ENCODE results near the gene PITPNM3. TPM values are rescaled to one million over a fixed set of nuclear protein-coding genes. Genes with fewer than 3 reads are reported as not detected.

PITPNM3 gene
- total and polyA plus RNA-seq, 2 donors (not counting 1 experiment from before 2014, with no cell fraction given), result 0.99 to 1.1 TPM

- no peak overlapping the region for H3K4me2 ChIP-seq (ENCODE audit: extremely low read depth, insufficient read depth, low read length)
- DNase-seq (ENCODE audit: low read depth in 2 of 2), result no peak
- H3K4me1 ChIP-seq (ENCODE audit: control insufficient read depth, extremely low read depth, insufficient read depth, low read length), result no peaks in the 10 kb centered on the region
- H3K27me3 ChIP-seq (ENCODE audit: control insufficient read depth, insufficient read depth, low read length), result no peaks in the 10 kb centered on the region
- H4K20me1 ChIP-seq (ENCODE audit: control insufficient read depth, extremely low read depth, insufficient read depth, low read length), result no peaks in the 10 kb centered on the region
- H3K79me2 ChIP-seq (ENCODE audit: control insufficient read depth, insufficient read depth, low read length), result no peaks in the 10 kb centered on the region
- H3K9ac ChIP-seq (ENCODE audit: insufficient read depth, low read length), result no peak overlapping the region
- H3K9me3 ChIP-seq (ENCODE audit: control insufficient read depth, insufficient read depth, low read depth, low read length), result no peaks in the 10 kb centered on the region
- TF ChIP-seq EZH2 (IDR thresholded peaks at IDR 0.05; ENCODE audit: low read length, missing control alignments), result no peak
- no peak for TF ChIP-seq CTCF (conservative IDR thresholded peaks at IDR 0.05 in 1 of 2, IDR thresholded peaks at IDR 0.05 in 1 of 2; ENCODE audit: low read depth in 1 of 2, low read length in 2 of 2)
- no peak overlapping the region for H2AFZ ChIP-seq (ENCODE audit: low read length)
- no peaks in the 10 kb centered on the region for H3K36me3 ChIP-seq (ENCODE audit: control insufficient read depth, insufficient read depth, low read length)
- H3K4me3 ChIP-seq (replicated peaks in 1 of 4; ENCODE audit: control extremely low read depth in 1 of 4, insufficient read depth in 1 of 4, low read depth in 3 of 4, low read length in 4 of 4), result no peak overlapping the region
- no peak overlapping the region for H3K27ac ChIP-seq (ENCODE audit: insufficient read depth, low read length)
These were observed 92.5 kb downstream of the PITPNM3 start for GRCh38 chr17:6463616-6464445.

DNA sequence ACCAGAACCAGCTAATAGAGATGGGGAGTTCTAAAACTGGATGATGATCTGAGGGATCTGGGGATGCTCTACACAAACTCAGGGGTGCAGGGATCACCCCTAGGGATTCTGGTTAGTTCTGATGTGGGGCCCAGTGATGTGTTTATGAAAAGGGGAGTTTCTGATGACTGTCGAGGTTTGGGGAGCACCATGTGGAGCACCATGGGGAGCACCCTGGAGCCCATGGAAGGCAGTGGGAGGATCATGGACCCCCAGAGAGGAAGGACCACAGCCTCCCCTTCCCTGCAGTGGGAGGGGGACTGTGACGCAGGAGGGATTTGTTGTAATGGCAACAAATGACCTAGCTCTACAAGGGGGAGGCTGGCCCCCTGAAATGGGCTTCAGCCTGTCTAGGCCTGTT, 93.7 kb downstream of the PITPNM3 start:
- Histone ChIP-seq H3K9ac (ENCODE audit: insufficient read depth, low read length) (no peak overlapping the region), H3K27me3 (ENCODE audit: control insufficient read depth, insufficient read depth, low read length) (no peaks in the 10 kb centered on the region), H3K4me1 (ENCODE audit: control insufficient read depth, extremely low read depth, insufficient read depth, low read length) (no peaks in the 10 kb centered on the region), H3K4me3 (replicated peaks in 1 of 4; ENCODE audit: control extremely low read depth in 1 of 4, insufficient read depth in 1 of 4, low read depth in 3 of 4, low read length in 4 of 4) (no peak overlapping the region), H3K36me3 (ENCODE audit: control insufficient read depth, insufficient read depth, low read length) (no peaks in the 10 kb centered on the region), H3K4me2 (ENCODE audit: extremely low read depth, insufficient read depth, low read length) (no peak overlapping the region), H3K9me3 (ENCODE audit: control insufficient read depth, insufficient read depth, low read depth, low read length) (no peaks in the 10 kb centered on the region), H3K27ac (ENCODE audit: insufficient read depth, low read length) (no peak overlapping the region), H4K20me1 (ENCODE audit: control insufficient read depth, extremely low read depth, insufficient read depth, low read length) (no peaks in the 10 kb centered on the region), H2AFZ (ENCODE audit: low read length) (no peak overlapping the region), H3K79me2 (ENCODE audit: control insufficient read depth, insufficient read depth, low read length) (no peaks in the 10 kb centered on the region)
- DNase-seq (ENCODE audit: low read depth in 2 of 2), result no peak
- TF ChIP-seq CTCF (conservative IDR thresholded peaks at IDR 0.05 in 1 of 2, IDR thresholded peaks at IDR 0.05 in 1 of 2; ENCODE audit: low read depth in 1 of 2, low read length in 2 of 2), result no peak
- TF ChIP-seq EZH2 (IDR thresholded peaks at IDR 0.05; ENCODE audit: low read length, missing control alignments), result no peak

DNA sequence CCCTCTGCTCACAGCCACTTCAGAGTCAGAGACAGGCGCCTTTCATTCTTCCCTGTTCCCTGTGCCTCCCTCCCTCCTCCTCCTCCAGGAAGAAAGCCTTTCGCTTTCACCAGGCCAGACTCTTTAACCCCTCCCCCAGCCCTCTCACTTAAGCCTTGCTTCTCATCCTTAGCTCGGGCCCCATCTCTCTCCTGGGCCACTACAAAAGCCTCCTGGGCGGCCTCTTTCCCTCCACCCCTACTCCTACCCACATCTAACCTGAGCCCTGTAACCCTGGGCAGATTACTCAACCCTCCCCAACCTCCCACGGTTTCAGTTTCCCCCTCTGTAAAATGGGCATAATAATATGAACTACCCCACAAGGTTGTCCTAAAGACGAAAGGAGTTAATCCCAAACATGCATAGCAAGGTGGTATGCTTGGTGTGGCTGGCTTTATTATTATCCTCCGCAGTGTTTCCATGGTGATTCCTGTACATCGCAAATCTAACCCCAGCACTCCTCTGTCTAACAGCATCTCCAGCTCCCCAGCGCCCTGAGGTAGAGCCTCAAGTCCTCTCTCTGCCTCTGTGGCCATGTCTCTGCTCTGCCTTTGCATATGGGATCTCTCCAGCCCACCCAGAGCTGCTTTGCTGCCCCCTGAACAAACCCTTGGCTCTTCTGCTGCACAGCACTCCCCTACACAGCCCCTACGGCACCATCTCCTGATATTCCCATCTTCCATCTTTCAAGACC, 94.4 kb downstream of the PITPNM3 start:
- no peak for DNase-seq (ENCODE audit: low read depth in 2 of 2)
- Histone ChIP-seq H3K4me2 (ENCODE audit: extremely low read depth, insufficient read depth, low read length) (no peak overlapping the region), H3K79me2 (ENCODE audit: control insufficient read depth, insufficient read depth, low read length) (no peaks in the 10 kb centered on the region), H3K27ac (ENCODE audit: insufficient read depth, low read length) (no peak overlapping the region), H2AFZ (ENCODE audit: low read length) (no peak overlapping the region), H3K36me3 (ENCODE audit: control insufficient read depth, insufficient read depth, low read length) (no peaks in the 10 kb centered on the region), H3K9me3 (ENCODE audit: control insufficient read depth, insufficient read depth, low read depth, low read length) (no peaks in the 10 kb centered on the region), H3K27me3 (ENCODE audit: control insufficient read depth, insufficient read depth, low read length) (no peaks in the 10 kb centered on the region), H3K4me1 (ENCODE audit: control insufficient read depth, extremely low read depth, insufficient read depth, low read length) (peaks cover 3% of the 10 kb centered on the region), H3K9ac (ENCODE audit: insufficient read depth, low read length) (no peak overlapping the region), H4K20me1 (ENCODE audit: control insufficient read depth, extremely low read depth, insufficient read depth, low read length) (no peaks in the 10 kb centered on the region), H3K4me3 (replicated peaks in 1 of 4; ENCODE audit: control extremely low read depth in 1 of 4, insufficient read depth in 1 of 4, low read depth in 3 of 4, low read length in 4 of 4) (no peak overlapping the region)
- TF ChIP-seq EZH2 (IDR thresholded peaks at IDR 0.05; ENCODE audit: low read length, missing control alignments), result no peak
- no peak for TF ChIP-seq CTCF (conservative IDR thresholded peaks at IDR 0.05 in 1 of 2, IDR thresholded peaks at IDR 0.05 in 1 of 2; ENCODE audit: low read depth in 1 of 2, low read length in 2 of 2)

All from fibroblast of lung (primary cell).